HL-60/S4 (cell line): Measurements from ENCODE around the gene ETV5.

ENCODE experiments used
- in situ Hi-C: fragments of 300-500 bp; cut with MboI; formaldehyde crosslinking; loops from 2 replicates; pipeline ENCODE4 v1.14.3; 2022; ENCODE audit warnings: low sequenced_read_pairs

Gene ETV5

DNA sequence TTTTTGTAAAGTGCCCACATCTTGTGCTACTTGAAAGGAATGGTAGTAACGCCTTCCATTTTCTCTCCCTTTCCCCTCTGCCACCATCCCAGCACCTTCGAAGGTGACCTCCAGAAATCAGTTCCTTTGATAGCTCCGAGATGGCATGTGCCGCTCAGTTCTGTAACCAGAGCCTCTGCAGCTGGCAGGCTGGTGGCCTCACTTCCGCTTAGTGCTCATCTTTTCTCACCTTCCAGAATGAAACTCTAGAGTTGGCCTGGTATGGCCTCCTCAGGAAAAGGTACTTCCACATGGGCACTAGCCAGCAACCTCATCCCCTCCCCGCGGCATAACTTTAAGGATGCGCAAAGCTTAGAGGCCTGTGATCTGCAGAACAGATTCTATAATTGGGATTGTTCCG lies 38.8 kb downstream of the ETV5 start:
- in situ Hi-C loops, result no loop called here

- in situ Hi-C loops, result no loop called here
These were observed 39.7 kb downstream of the ETV5 start for GRCh38 chr3:186069199-186069598.

DNA sequence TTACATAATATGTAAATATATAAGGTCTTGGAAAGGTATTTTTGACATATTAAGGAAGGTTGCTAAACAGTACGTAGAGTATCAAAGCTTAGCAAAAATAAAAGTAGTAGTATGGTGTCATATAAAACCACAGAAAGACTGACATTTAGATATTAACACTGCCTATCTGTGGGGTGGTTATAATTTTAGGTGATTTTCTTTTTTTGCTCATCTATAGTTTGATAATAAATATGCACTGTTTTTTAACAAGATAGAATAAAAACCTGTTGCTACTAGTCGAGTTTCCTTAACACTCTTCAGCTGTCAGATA lies 40.7 kb downstream of the ETV5 start:
- in situ Hi-C loops, result no loop called here

DNA sequence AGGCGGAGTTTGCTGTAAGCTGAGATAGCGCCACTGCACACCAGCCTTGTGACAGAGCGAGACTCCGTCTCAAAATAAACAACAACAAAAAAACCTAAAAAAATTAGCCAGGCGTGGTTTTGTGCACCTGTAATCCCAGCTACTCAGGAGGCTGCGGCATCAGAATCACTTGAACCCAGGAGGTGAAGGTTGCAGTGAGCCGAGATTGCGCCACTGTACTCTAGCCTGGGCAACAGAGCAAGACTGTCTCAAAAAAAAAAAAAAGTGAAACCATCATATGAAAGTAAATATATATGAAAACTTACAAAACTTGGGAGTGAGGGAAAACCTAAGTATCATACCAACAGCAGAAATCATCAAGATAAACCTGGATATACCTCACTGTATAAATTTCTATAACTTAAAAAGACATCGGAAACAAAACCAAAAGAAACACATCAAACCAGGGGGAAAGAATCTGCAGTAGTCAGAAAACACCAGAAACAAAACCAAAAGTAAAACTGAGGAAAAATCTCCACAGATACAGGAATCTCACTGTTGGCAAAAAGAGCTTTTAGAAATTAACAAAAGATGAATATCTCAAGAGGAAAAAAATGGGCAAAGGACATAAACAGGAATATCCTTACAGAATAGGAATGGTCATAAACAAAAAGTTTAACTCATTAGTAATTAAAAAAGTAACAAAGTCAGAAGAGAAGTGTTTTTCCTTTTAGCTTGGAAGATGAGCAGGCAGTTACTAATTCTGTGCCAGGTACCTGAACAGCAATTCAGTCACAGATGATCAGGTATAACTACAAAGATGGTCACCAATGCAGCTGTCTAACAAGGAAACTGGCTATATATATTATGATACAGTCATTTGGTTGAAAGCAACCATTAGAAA lies 41.3 kb downstream of the ETV5 start:
- in situ Hi-C loops, result no loop called here

DNA sequence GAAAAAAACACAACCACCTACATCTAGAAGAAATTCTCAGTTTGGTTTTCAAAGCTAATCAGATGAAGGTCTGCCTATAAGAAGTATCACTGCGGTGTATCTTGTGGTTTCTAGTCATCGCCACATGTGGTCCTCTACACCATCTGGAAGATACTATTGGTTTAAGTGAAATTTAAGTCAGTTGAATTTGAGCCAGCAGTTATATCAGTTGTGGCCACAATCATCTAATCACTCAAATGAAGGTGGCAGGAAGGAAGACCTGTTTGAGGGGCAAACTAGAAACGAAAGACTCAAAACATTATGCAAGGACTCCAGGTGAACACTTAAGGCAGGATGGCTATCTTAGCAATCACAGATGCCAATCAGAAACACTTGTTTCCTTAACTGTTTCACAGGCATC lies 48.7 kb downstream of the ETV5 start:
- in situ Hi-C loops, result no loop called here

DNA sequence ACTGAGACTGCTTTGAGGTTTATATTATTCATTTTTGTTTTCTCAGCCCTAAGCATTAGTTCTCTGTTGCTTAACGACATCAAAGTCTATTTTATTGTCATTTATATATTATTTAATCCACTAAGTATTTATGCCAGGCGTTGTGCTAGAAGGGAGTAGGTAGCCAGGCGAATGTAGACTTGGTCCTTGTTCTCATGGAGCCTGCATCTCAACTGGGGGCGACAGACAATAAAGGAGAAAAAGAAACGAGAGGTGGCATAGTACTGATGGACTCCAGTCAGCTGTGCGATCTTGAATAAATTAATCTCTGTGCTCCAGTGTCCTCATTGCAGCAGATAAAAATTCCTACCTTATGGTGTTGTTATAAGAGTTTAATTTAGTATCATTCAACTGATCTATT lies 49.7 kb downstream of the ETV5 start:
- in situ Hi-C loops, result no loop called here

GRCh38 chr3:186058225-186058624 lies 50.7 kb downstream of the ETV5 start:
- in situ Hi-C loops, result no loop called here

GRCh38 chr3:186057594-186057993 lies 51.3 kb downstream of the ETV5 start:
- in situ Hi-C loops, result no loop called here

GRCh38 chr3:186054792-186055352 lies 54.0 kb downstream of the ETV5 start:
- in situ Hi-C loops, result no loop called here

GRCh38 chr3:186053954-186054791 lies 54.7 kb downstream of the ETV5 start:
- in situ Hi-C loops, result no loop called here

GRCh38 chr3:186052096-186052840 lies 56.6 kb downstream of the ETV5 start:
- in situ Hi-C loops, result no loop called here

- in situ Hi-C loops, result no loop called here
These were observed 59.9 kb downstream of the ETV5 start for GRCh38 chr3:186049001-186049400.

GRCh38 chr3:186048119-186048518 lies 60.8 kb downstream of the ETV5 start:
- in situ Hi-C loops, result no loop called here

DNA sequence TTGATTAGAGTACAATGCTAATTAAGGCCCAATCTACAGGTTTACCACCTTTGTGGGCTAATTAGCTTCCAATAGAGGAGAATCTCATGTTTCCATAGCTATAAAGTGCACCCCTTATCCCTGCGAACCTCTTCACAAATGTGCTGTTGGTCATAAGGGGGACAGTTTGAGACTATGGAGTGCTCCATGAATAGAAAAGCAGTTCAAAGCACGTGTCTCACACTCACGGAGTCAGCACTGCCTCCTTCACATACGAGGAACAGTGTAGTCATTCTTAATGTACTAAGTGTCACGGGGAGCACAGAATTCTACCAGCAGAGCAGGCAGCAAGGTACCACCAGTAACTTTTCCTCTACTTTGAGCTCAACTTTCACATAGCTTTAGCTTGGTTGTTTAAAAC lies 62.1 kb downstream of the ETV5 start:
- in situ Hi-C loops, result no loop called here

DNA sequence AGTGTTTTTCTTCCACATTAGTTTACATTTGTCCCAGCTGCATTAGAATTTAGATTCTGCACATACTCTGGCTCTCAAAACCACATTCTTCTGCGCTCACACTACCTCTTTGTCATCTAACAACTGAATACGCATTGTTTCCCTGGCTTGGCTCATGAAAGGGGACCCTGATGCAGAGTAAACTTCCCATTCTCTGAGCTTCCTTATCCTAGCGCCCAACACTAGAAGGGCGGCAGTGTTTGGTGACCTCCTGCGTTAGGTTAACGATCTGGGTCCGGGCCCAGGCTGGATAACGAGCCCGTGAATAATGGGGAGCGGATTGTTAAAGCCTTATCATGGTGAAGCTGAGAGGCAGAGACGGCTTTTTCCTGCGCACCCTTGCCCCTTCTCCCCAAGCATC lies 63.9 kb downstream of the ETV5 start:
- in situ Hi-C loops, result no loop called here

- in situ Hi-C loops, result no loop called here
These were observed 64.5 kb downstream of the ETV5 start for GRCh38 chr3:186044427-186044826.

GRCh38 chr3:186042521-186043202 lies 66.2 kb downstream of the ETV5 start:
- in situ Hi-C loops, result no loop called here

DNA sequence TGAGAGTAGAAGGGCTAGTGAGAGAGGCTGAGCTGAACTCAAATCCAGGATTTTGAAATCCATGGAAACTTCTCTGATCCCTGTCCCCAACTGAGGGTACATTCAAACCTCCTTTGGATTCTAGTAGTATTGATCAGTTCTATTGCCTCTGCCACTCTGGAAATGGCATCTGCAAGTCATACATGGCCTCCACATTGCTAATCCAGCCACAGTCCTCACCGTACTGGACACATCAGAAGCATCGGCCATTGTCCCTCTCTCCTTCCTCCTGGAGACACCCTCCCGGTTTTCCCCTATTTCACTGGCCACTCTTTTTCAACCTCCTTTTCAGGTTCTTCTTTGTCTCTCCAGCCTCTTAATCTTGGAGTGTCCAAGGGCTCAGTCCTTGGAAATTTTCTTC lies 66.9 kb downstream of the ETV5 start:
- in situ Hi-C loops, result no loop called here

DNA sequence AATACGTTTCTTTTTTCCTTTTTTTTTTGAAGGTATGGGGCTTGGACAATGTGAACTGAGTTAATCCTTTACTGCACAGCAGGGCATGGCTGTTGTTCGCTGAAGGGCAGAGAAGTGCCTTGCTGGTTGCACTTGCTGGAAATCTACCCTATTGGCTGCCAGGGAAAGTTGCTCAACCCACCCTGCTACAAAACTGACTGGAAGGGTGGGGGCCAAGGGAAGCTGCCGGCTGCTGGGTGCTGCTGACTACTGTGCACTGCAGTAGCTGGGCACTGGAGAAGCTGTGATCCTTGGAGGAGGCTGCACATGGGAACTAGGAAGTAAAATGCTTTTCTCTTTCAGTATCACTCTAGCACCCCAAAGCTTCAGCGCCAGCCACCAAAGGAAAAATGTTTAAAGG lies 70.5 kb downstream of the ETV5 start:
- in situ Hi-C loops, result no loop called here

DNA sequence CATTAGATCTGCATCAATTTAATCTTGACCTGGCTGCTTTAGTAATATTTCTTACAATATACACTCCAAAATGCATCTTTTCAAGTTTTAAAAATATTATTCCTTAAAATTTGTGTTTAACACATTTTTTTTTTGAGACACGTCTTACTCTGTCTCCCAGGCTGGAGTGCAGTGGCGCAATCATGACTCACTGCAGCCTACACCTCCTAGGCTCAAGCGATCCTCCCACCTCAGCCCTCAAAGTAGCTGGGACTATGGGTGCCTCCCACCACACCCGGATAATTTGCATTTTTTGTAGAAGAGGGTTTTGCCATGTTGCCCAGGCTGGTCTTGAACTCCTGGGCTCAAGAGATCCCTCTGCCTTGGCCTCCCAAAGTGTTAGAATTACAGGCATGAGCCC lies 73.6 kb downstream of the ETV5 start:
- in situ Hi-C loops, result no loop called here

- in situ Hi-C loops, result no loop called here
These were observed 76.6 kb downstream of the ETV5 start for GRCh38 chr3:186032321-186032720.
